Measurements from ENCODE around the gene GDF15.
"Not testable (repeated sequence)": the region's sequence is repeated elsewhere in the genome, so short reads cannot be mapped to it uniquely, and the experiment has no call there.

The GDF15 gene, protein sequence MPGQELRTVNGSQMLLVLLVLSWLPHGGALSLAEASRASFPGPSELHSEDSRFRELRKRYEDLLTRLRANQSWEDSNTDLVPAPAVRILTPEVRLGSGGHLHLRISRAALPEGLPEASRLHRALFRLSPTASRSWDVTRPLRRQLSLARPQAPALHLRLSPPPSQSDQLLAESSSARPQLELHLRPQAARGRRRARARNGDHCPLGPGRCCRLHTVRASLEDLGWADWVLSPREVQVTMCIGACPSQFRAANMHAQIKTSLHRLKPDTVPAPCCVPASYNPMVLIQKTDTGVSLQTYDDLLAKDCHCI

DNA sequence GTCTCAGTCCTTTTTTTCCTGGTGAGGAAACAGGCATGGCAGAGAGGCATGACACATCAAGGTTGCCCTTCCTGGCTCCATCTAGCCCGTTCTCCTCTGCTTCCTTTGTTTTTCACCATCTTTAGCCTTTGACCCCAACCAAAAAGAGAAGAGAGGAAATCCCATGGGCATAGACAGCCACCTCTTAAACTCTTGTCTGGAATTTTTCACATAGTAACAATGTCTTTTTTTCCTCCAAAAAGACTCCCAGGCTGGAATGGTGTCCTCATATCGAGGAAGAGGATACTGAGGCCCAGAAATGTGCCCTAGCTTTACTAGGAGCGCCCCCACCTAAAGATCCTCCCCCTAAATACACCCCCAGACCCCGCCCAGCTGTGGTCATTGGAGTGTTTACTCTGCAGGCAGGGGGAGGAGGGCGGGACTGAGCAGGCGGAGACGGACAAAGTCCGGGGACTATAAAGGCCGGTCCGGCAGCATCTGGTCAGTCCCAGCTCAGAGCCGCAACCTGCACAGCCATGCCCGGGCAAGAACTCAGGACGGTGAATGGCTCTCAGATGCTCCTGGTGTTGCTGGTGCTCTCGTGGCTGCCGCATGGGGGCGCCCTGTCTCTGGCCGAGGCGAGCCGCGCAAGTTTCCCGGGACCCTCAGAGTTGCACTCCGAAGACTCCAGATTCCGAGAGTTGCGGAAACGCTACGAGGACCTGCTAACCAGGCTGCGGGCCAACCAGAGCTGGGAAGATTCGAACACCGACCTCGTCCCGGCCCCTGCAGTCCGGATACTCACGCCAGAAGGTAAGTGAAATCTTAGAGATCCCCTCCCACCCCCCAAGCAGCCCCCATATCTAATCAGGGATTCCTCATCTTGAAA lies at the start of gene GDF15:
Gene GDF15, plus strand, starts transcription at position 484 of the 868 bp plus-strand sequence. Its CDS starts 32 bp downstream, at position 516.
- peak; percentile 13 to 15 for DNase-seq (ENCODE audit: low read depth in 2 of 2)

DNA sequence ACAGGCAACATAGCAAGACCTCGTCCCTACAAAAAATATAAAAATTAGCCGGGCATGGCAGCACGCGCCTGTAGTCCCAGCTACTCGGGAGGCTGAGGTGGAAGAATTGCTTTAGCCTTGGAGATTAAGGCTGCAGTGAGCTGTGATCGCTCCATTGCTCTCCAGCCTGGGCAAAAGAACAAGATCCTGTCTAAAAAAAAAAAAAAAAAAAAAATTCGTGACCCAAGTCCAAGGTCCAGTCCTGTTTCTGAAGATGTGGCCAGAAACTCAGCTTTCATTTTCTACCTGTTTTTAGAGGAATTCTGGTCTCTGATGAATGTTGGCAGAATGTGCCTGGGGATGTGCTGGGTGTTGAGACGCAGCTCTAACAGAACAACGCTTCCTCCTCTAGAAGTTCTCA lies 47.4 kb upstream of the GDF15 start:
- no peak for DNase-seq (ENCODE audit: low read depth in 2 of 2)

DNA sequence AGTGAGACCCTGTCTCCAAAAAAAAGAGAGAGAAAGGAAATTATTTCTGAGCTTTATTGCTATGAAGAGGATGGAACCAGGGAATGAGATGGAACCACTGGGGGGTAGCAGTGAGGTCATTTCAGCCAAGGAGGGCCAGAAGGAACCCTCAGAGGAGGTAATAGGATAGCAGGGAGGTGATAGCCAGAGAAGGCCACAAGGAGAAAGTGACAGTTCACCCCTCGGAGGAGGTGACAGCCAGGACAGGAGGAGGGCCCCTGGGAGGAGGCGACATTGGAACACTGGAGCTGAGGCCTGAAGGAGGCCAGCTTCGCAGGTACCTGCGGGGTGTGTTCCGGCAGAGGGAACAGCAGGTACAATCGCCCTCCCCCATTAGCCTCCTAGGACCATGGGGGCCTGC lies 46.2 kb upstream of the GDF15 start:
- DNase-seq (ENCODE audit: low read depth in 2 of 2) = no peak

DNA sequence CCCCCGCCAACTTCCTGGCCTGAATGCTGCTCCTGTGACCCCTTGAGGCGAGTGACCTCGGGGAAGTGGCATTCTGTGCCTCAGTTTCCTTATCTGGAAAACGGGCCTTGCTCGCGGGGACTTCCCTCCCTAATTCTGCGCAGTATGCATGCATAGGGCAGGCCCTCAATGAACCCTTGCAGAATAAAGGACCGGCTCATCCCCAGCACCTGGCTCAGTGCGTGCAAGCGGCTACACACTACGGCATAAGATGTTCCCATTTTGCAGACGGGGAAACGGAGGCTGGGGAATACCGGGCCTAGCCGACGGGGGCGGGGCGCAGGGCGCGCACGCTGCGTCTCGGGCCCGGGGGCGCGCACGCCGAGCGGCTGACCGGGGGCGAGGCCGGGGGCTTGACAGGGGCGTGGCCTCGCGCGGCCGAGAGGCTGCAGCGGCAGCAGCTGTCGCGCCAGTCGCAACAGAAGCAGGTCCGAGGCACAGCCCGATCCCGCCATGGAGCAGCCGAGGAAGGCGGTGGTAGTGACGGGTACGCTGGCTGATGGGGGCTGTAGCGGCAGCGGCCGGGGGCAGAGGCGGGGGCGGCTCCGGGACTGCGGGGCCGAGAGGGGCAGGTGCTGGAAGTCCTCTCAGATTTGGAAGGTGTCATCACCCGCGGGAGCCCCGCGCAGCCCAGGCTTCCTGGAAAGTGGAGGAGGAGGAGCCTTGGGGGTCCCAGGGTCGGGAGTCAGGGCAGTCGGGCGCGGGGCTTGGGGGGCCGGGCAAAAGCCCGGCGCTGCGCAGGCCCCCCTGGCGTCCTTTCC lies 45.6 kb upstream of the GDF15 start, which contains the start of gene PGPEP1:
Gene PGPEP1, plus strand, starts transcription at position 409 of the 800 bp plus-strand sequence. Its CDS starts 84 bp downstream, at position 493.
- DNase-seq (ENCODE audit: low read depth in 2 of 2) = peak; percentile 56 to 57

DNA sequence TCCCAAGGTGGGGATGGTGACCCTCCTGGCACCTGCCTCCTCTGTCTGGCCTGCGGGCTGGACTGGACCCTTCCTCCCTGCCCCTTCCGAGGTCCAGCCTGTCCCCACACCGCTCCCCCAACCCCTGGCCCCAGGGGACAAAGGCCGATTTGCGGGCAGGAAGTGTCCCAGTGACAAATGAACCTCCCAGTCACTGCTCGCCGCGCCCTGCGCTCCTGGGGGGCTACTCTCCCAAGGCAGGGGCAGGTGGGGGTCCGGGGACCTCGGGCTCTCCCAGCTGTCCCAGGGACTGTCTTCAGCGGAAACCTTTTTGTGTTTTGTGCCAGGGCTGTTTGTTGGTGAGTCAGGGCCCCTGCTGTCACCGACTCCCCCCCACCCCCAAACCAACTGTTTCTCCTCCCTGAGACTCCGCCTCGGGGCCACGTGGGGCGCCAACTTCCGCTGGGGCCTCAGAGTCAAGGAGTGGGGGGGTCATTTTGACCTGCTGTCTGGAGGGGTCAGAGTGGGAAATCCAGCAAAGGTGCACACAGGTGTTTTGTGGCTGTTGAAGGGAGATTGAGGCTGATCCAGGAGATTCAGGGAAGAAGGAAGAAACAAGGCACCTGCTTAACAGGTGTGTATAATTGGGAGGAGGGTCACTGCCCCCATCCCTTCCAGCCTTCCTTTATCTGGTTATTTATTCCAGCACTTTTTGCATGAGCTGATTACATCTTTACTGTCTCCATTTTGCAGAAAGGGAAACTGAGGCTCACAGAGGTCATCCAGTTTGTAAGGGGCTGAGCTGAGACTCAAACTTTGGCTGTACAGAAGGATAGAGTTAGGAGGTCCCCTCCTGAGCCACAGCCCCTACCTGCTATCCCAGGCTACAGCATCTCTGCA lies 44.7 kb upstream of the GDF15 start:
- peak; percentile 61 to 63 for DNase-seq (ENCODE audit: low read depth in 2 of 2)

DNA sequence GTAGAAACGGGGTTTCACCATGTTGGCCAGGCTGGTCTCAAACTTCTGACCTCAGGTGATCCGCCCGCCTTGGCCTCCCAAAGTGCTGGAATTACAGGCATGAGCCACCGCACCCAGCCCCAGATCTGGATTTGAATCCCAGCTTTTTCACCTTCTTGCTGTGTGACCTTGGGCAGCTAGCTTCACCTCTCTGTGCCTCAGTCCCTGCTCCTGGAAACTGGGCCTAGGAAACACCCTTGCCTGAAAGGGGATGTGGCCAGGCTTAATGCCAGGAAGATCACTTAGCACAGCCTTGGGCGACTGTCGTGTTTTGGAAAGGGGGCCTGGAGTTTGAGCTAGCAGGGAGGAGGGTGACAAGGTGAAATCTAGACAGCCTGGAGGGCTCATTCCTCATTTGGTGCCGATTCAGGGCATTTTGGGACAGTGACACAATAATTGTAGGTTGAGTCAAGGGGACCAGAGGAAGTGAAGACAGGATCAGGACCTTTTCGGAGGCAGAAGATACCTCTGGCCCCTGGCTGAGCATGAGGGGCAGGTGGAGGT lies 43.8 kb upstream of the GDF15 start:
- DNase-seq (ENCODE audit: low read depth in 2 of 2) = no peak

DNA sequence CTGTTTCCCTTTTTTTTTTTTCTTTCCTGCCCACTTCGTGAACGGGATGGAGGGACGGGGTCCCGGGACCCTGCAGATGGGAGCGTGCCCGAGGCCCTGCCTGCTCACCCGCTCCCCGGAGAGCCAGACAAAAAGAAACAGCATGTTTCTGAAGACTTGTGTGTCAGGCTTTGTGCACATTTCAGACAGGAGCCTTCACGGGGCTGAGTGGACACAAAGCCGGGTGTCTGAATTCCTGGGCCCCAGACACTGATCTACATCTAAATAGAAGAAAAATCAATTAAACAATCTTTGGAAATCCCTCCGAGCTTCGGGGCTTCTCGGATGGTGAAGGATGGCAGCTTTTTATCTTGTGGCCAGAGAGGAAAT lies 41.4 kb upstream of the GDF15 start:
- DNase-seq (ENCODE audit: low read depth in 2 of 2) = no peak

DNA sequence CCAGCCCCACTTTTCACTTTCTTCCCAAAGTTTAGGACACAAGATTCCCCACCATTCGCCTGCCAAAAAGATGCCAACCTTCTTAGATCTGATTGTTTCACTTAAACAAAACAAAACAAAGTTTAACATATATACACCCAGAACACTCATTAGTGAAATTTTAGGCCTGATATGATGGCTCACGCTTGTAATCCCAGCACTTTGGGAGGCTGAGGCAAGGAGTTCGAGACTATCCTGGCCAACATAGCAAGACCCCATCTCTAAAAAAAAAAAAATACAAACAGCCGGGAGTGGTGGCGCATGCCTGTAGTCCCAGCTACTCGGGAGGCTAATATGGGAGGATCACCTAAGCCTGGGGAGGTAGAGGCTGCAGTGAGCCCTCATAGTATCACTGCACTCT lies 40.7 kb upstream of the GDF15 start:
- no peak for DNase-seq (ENCODE audit: low read depth in 2 of 2)

DNA sequence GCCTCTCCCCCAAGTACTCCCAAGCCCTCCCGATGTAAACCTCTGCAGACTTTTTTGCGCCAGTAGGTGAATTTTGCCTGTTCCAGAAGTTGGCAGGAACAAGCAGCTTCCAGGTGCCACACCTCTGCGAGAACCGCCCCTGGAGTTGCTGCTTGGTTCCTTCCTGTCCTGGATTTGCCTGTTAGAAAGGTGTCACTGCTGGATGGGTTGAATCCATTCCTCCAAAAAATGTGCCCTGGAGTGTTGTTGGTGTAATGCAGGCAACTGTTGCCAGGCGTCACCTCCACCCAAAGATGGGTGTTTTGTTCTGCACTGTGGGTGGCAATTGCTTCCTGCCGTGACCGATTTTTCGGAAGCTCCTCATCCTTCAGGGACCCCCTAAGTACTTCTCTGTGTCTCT lies 39.9 kb upstream of the GDF15 start:
- DNase-seq (ENCODE audit: low read depth in 2 of 2) = no peak

DNA sequence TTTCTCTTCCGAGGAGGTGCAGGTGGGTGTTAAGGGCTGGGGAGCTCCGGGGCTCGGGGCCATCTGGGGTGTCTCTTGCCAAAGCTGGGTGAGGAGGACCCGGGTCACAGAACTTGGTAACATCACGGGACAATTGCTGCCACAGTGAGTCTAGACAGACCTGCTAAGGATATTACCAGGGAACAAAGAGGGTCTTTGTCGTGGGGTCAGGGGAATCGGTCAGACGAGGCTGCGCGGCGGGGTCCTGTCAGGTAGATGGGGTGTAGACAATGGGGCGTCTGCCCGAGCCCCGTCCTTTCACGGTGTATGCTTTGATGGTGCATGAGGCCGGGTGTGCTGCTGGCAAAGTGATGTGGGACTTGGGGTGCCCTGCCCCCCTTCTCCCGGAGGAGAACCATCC lies 37.8 kb upstream of the GDF15 start:
- no peak for DNase-seq (ENCODE audit: low read depth in 2 of 2)

DNA sequence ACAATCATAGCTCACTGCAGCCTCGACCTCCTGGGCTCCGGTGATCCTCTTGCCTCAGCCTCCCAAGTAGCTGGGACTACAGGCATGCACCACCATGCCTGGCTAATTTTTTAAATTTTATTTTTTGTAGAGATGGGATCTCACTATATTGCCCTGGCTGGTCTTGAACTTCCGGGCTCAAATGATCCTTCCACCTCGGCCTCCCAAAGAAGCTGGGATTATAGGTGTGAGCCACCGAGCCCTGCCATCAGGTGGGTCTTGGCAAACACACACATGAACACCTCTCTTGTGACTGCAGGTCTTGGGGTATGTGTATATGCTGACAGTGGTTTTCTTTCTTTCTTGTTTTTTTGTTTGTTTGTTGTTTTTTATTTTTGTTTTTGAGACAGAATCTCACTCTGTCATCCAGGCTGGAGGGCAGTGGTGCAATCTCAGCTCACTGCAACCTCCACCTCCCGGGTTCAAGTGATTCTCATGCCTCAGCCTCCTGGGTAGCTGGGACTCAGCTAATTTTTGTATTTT lies 37.1 kb upstream of the GDF15 start:
- not testable (repeated sequence) for DNase-seq (ENCODE audit: low read depth in 2 of 2)

DNA sequence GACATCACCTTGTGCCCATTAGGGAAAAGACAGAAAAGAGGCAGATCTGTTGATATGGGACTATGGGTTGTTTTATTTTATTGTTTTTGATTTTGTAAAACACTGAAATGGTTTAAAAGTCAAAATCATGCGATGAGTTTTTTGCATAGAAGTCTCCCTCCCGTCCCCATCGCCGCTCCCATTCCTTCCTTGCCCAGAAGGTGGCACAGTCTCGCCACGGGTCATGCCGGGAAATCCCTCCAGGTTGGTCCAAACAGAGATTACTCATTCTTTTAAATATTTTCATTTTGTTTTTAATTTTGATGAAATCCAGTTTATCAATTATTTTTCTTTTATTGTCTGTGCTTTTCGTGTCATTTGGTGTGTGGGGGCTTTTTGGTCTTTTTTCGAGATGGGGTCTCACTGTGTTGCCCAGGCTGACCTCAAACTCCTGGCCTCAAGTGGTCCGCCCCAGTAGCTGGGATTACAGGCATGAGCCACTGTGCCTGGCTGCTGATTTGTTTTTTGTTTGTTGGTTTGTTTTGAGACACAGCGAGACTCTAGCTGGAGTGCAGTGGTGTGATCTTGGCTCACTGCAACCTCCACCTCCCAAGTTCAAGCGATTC lies 36.3 kb upstream of the GDF15 start:
- DNase-seq (ENCODE audit: low read depth in 2 of 2) = no peak

DNA sequence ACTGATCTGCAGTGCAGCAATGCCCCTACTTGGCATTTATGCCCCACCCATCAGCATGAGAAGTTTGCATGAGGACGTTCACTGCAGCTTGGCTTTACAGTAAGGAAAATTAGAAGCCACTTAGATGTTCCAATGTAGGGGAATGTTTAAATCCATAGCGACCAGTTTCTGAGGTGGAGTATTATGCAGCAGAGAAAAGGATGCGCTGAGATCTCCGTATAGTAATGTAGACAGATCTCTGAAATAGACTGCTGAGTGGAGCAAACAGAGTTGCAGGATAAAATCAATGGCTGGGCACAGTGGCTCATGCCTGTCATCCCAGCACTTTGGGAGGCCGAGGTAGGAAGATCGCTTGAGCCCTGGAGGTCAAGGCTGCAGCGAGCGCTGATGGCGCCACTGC lies 35.5 kb upstream of the GDF15 start:
- DNase-seq (ENCODE audit: low read depth in 2 of 2) = no peak

DNA sequence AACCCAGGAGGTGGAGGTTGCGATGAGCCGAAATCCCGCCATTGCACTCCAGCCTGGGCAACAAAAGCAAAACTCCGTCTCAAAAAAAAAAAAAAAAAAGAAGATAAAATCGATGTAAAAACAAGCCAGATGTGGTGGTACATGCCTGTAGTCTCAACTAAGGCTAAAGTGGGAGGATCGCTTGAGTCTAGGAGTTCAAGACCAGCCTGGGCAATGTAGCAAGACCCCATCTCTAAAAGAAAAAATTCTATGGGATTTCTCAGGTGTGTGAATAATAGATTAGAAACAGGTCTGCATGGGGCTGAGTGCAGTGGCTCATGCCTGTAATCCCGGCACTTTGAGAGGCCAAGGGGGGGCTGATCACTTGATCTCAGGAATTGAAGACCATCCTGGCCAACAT lies 34.4 kb upstream of the GDF15 start:
- no peak for DNase-seq (ENCODE audit: low read depth in 2 of 2)

DNA sequence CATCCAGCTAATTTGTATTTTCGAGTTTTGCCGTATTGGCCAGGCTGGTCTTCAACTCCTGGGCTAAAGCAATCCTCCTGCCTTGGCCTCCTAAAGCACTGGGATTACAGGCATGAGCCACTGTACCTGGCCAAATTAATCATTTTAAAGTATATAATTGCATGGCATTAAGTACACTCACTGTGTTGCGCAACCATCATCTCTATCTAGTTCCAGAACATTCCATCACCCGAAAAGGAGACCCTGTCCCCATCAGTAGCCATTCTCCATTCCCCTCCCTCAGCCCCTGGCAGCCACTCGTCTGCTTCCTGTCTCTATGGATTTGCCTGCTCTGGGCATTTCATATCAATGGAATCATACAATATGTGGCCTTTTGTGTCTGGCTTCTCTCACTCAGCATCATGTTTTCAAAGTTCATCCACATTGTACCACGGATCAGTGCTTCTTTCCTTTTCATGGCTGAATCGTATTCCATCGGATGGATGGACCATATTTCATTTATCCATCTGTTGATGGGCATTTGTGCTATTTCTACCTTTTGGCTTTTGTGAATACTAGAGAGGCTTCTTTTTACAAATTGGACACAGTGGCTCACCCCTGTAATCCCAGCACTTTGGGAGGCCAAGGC lies 32.5 kb upstream of the GDF15 start:
- no peak for DNase-seq (ENCODE audit: low read depth in 2 of 2)

DNA sequence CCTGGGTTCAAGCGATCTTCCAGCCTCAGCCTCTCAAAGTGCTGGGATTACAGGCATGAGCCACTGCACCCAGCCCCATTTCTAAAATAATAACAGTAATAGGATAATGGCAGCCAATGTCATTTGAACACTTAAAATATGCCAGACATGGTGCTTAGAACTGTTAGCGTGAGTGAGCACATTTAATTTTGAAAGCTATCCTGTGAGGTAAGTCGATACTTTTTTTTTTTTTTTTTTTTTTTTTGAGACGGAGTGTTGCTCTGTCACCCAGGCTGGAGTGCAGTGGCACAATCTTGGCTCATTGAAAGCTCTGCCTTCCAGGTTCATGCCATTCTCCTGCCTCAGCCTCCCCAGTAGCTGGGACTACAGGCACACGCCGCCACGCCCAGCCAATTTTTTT lies 31.2 kb upstream of the GDF15 start:
- not testable (repeated sequence) for DNase-seq (ENCODE audit: low read depth in 2 of 2)

DNA sequence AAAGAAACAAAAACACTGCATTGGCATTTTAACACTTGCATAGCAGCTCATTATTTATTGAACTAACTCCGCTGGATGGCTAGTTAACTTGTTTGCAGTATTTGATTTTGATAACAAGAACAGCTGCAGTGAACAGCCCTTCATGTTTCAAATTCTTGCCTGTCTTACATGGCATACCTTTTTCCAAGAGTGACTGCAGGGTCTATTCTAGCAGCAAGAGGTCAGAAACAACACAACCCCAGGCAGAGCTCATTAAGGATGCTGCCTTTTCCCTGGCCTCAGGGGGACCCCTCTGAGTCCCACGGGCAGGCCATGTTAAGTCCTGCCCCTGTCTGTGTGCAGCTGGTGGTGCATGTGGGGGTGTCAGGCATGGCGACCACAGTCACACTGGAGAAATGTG lies 28.9 kb upstream of the GDF15 start:
- no peak for DNase-seq (ENCODE audit: low read depth in 2 of 2)

DNA sequence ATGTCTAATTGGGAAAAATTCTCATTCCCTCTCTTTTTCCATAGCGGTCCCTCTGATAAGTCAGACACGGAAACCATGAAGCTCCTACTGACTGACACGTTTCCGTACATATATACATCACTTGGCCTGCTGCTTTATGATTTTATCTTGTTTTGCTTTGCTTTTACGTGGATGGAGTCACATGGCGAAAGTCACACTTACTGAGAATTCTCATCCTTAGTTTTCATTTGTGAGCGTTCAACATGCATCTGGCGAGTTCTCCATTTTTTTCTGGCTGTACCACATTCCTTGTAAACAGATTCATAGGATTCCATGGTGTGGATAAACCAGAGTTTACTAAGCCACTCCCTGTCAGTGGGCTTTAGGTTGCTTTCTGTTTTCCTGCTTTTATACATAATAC lies 24.3 kb upstream of the GDF15 start:
- DNase-seq (ENCODE audit: low read depth in 2 of 2) = no peak

DNA sequence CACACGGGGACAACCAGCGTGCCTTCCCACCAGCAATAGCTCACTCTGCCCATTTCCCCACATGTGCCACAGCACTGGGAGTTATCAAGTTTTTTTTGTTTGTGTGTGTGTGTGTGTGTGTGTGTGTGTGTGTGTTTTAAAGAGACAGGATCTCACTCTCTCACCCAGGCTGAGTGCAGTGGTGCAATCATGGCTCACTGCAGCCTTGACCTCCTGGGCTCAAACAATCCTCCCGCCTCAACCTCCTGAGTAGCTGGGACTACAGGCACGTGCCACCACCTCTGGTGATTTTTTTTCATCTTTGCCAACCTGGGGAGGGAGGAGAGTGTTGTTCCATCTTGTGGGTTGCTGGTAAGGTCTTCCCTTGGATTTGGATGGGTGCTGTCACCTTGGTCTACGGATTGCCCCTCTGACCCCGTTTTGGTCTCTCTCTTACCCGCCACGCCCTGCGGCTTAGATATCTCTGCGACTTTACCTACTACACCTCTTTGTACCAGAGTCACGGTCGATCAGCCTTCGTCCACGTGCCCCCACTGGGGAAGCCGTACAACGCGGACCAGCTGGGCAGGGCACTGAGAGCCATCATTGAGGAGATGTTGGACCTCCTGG lies 22.9 kb upstream of the GDF15 start:
- no peak for DNase-seq (ENCODE audit: low read depth in 2 of 2)
